Measurements from ENCODE around the gene RASAL1. TPM values are rescaled to one million over a fixed set of nuclear protein-coding genes. Genes with fewer than 3 reads are reported as not detected.

Gene RASAL1
- total RNA-seq, 1 donor from 2014 or later: 0.34 TPM

GRCh38 chr12:113170926-113171325 lies 35.4 kb upstream of the RASAL1 start:
- intact Hi-C loops (cut with micrococcal nuclease): no loop called here
- no peaks in the 10 kb centered on the region for H3K27me3 Mint-ChIP-seq (ENCODE audit: insufficient read depth)
- H3K9me3 Mint-ChIP-seq: no peaks in the 10 kb centered on the region
- H3K4me3 Mint-ChIP-seq: no peak overlapping the region
- no peak for DNase-seq (ENCODE audit: low spot score)
- H3K27ac Mint-ChIP-seq: no peak overlapping the region
- H3K36me3 Mint-ChIP-seq (ENCODE audit: low read depth): peaks cover 40% of the 10 kb centered on the region
- peaks cover 4% of the 10 kb centered on the region for H3K4me1 Mint-ChIP-seq (ENCODE audit: low read depth)

- no peak for DNase-seq (ENCODE audit: low spot score)
These were observed 34.9 kb upstream of the RASAL1 start for GRCh38 chr12:113170457-113170856.

DNA sequence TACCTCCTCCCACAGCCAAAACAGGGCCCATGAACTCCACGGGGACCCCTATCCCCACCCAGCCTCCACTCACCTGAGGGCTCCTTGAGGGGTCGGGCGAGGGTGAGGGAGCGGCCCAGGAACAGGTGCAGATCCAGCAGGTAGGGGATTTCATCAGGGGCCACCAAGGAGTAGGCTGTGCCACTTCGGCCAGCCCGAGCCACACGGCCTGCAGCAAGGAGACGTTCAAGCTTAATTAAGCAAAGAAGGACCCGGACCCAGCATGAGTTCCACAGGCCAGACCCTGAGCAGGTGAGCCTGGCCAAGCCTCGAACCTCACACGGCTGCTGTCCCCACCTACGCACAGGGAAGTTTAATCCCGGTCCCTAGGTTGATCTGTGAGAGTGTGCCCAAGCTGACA lies 34.1 kb upstream of the RASAL1 start:
- Mint-ChIP-seq H3K36me3 (ENCODE audit: low read depth) (peaks cover 37% of the 10 kb centered on the region), H3K4me3 (no peak overlapping the region), H3K27ac (no peak overlapping the region), H3K27me3 (ENCODE audit: insufficient read depth) (no peaks in the 10 kb centered on the region), H3K9me3 (no peaks in the 10 kb centered on the region), H3K4me1 (ENCODE audit: low read depth) (peaks cover 4% of the 10 kb centered on the region)
- no peak for DNase-seq (ENCODE audit: low spot score)
- intact Hi-C loops (cut with micrococcal nuclease): no loop called here

More at GRCh38 chr12:113170457-113170856, 34.9 kb upstream of the RASAL1 start:
- intact Hi-C loops (cut with micrococcal nuclease): no loop called here
- Mint-ChIP-seq H3K27ac (no peak overlapping the region), H3K9me3 (no peaks in the 10 kb centered on the region), H3K27me3 (ENCODE audit: insufficient read depth) (no peaks in the 10 kb centered on the region), H3K36me3 (ENCODE audit: low read depth) (peaks cover 42% of the 10 kb centered on the region), H3K4me1 (ENCODE audit: low read depth) (peaks cover 4% of the 10 kb centered on the region), H3K4me3 (no peak overlapping the region)

GRCh38 chr12:113167868-113168267 lies 32.3 kb upstream of the RASAL1 start:
- Mint-ChIP-seq H3K27ac (no peak overlapping the region), H3K4me1 (ENCODE audit: low read depth) (no peaks in the 10 kb centered on the region), H3K36me3 (ENCODE audit: low read depth) (peaks cover 36% of the 10 kb centered on the region), H3K27me3 (ENCODE audit: insufficient read depth) (no peaks in the 10 kb centered on the region), H3K9me3 (no peaks in the 10 kb centered on the region), H3K4me3 (no peak overlapping the region)
- DNase-seq (ENCODE audit: low spot score): no peak
- intact Hi-C loops (cut with micrococcal nuclease): no loop called here

DNA sequence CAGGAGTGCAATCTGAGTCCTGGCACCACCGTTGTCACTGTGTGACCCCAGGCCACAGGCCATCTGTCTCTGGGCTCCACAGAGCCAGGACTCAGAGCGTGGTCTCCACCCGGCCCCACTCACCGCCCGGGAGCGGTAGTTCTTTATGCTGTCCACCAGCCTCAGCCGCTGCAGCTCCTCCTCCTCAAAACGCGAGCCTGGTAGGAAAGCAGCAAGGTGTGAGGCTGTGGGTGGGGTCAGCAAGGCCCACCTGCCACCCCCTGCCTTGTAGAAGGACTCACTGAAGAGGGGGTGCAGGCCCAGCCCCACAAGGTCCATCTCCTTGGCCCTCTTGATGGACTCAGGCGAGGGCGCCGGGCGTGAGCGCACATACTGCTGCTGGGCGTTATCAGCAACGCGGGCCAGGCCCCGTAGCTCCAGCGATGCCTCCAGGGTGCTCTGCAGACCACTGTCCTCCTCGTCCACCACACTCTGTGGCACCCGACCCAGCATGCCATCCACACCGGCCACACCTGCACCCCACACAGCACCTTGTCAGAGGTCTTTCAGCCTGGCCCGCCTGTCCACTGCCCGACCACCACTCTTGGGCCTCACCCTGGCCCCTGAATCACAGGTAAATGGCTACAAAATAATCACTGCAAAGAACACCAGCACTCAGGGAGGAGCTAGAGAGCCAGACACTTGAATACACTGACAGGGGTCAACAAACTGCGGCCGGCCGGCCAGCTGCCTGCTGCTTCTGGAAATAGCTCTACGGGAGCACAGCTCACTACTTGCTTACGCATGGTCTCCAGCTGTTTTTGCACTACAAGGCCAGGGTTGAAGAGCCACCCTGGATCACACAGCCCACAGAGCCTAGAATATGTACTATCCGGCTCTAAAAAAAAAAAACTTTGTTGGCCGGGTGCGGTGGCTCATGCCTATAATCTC lies 30.2 kb upstream of the RASAL1 start:
- Mint-ChIP-seq H3K27me3 (ENCODE audit: insufficient read depth) (no peaks in the 10 kb centered on the region), H3K9me3 (no peaks in the 10 kb centered on the region), H3K4me3 (no peak overlapping the region), H3K27ac (no peak overlapping the region), H3K36me3 (ENCODE audit: low read depth) (peaks cover 40% of the 10 kb centered on the region), H3K4me1 (ENCODE audit: low read depth) (no peaks in the 10 kb centered on the region)
- no peak for DNase-seq (ENCODE audit: low spot score)
- intact Hi-C loops (cut with micrococcal nuclease): no loop called here

DNA sequence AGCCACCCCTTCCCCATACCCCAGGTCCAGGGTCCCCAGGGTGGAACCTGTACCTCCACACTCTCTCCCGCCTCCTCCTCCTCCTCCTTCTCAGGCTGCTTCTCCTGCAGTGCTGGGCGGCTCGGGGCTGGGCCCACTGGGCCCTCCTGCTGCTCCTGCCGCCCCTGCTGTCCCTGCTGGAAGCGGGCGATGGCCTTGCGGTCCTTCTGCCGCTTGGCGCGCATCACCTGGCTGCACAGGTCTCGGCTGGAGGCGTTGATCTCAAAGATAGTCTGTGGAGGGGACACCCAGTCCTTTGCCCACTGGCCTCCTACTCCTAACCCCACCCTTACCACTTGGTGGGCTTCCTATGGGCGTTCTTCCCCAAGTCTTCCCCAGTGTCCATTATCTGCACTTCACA lies 28.5 kb upstream of the RASAL1 start:
- no peak for DNase-seq (ENCODE audit: low spot score)
- Mint-ChIP-seq H3K27me3 (ENCODE audit: insufficient read depth) (no peaks in the 10 kb centered on the region), H3K4me1 (ENCODE audit: low read depth) (no peaks in the 10 kb centered on the region), H3K9me3 (no peaks in the 10 kb centered on the region), H3K4me3 (no peak overlapping the region), H3K27ac (no peak overlapping the region), H3K36me3 (ENCODE audit: low read depth) (peaks cover 42% of the 10 kb centered on the region)
- intact Hi-C loops (cut with micrococcal nuclease): no loop called here

DNA sequence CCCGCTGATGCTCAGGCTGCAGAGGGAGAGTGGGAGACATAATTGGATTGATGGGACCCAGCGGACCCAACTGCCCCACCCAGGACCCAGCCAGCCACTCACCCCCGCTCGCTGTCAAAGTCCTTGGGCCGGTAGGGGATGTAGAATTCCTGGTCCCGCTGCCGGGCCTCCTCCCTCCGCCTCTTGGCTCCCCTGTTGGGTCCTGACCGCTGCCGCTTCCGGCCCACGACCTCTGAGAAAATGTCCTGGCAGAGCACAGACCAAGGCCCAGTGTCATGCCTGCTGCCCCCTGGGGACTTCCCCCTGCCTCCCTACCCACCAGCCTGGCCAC lies 27.4 kb upstream of the RASAL1 start:
- Mint-ChIP-seq H3K36me3 (ENCODE audit: low read depth) (peaks cover 42% of the 10 kb centered on the region), H3K9me3 (no peaks in the 10 kb centered on the region), H3K4me3 (no peak overlapping the region), H3K27ac (no peak overlapping the region), H3K4me1 (ENCODE audit: low read depth) (no peaks in the 10 kb centered on the region), H3K27me3 (ENCODE audit: insufficient read depth) (no peaks in the 10 kb centered on the region)
- intact Hi-C loops (cut with micrococcal nuclease): no loop called here
- DNase-seq (ENCODE audit: low spot score): no peak

- Mint-ChIP-seq H3K27ac (no peak overlapping the region), H3K4me1 (ENCODE audit: low read depth) (no peaks in the 10 kb centered on the region), H3K9me3 (no peaks in the 10 kb centered on the region), H3K36me3 (ENCODE audit: low read depth) (peaks cover 46% of the 10 kb centered on the region), H3K27me3 (ENCODE audit: insufficient read depth) (no peaks in the 10 kb centered on the region), H3K4me3 (no peak overlapping the region)
- DNase-seq (ENCODE audit: low spot score): no peak
- intact Hi-C loops (cut with micrococcal nuclease): no loop called here
These were observed 26.8 kb upstream of the RASAL1 start for GRCh38 chr12:113162102-113163029.

GRCh38 chr12:113161415-113162016 lies 26.0 kb upstream of the RASAL1 start:
- Mint-ChIP-seq H3K27me3 (ENCODE audit: insufficient read depth) (peaks cover 2% of the 10 kb centered on the region), H3K36me3 (ENCODE audit: low read depth) (peaks cover 46% of the 10 kb centered on the region), H3K27ac (no peak overlapping the region), H3K4me3 (no peak overlapping the region), H3K4me1 (ENCODE audit: low read depth) (no peaks in the 10 kb centered on the region), H3K9me3 (no peaks in the 10 kb centered on the region)
- intact Hi-C loops (cut with micrococcal nuclease): no loop called here
- no peak for DNase-seq (ENCODE audit: low spot score)

DNA sequence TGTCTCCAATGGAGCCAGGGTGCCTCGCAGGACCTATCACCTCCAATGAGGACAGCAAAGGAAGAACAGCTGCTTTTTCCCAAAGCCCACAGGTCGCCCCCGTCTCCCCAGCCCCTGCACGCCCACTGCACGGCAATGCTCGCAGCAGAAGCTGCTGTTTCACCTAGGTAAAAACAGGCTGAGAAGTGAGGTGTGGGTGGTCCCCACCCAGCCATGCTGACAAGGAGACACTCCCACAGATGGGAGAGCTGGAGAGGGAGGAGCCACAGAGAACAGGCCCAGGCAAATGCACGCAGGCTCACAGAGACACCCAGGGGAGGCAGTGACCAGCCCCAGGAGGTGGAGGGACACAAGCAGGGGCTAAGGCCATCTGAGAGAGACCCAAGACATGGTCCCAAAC lies 24.4 kb upstream of the RASAL1 start:
- intact Hi-C loops (cut with micrococcal nuclease): no loop called here
- Mint-ChIP-seq H3K27ac (no peak overlapping the region), H3K9me3 (no peaks in the 10 kb centered on the region)

GRCh38 chr12:113158439-113159203 lies 23.1 kb upstream of the RASAL1 start:
- H3K27me3 Mint-ChIP-seq (ENCODE audit: insufficient read depth): peaks cover 8% of the 10 kb centered on the region
- H3K4me3 Mint-ChIP-seq: no peak overlapping the region
- intact Hi-C loops (cut with micrococcal nuclease): no loop called here
- DNase-seq (ENCODE audit: low spot score): no peak
- peaks cover 39% of the 10 kb centered on the region for H3K36me3 Mint-ChIP-seq (ENCODE audit: low read depth)
- H3K27ac Mint-ChIP-seq: no peak overlapping the region
- H3K4me1 Mint-ChIP-seq (ENCODE audit: low read depth): no peaks in the 10 kb centered on the region
- H3K9me3 Mint-ChIP-seq: no peaks in the 10 kb centered on the region

More for the DNA sequence above, 24.4 kb upstream of the RASAL1 start:
- Mint-ChIP-seq H3K36me3 (ENCODE audit: low read depth) (peaks cover 39% of the 10 kb centered on the region), H3K27me3 (ENCODE audit: insufficient read depth) (peaks cover 2% of the 10 kb centered on the region), H3K4me1 (ENCODE audit: low read depth) (no peaks in the 10 kb centered on the region), H3K4me3 (no peak overlapping the region)
- no peak for DNase-seq (ENCODE audit: low spot score)

- Mint-ChIP-seq H3K9me3 (no peaks in the 10 kb centered on the region), H3K4me1 (ENCODE audit: low read depth) (no peaks in the 10 kb centered on the region), H3K27ac (no peak overlapping the region), H3K27me3 (ENCODE audit: insufficient read depth) (peaks cover 12% of the 10 kb centered on the region), H3K36me3 (ENCODE audit: low read depth) (peaks cover 29% of the 10 kb centered on the region), H3K4me3 (no peak overlapping the region)
- intact Hi-C loops (cut with micrococcal nuclease): no loop called here
- DNase-seq (ENCODE audit: low spot score): no peak
These were observed 21.8 kb upstream of the RASAL1 start for GRCh38 chr12:113157218-113157859.
